EL (cell line): ENCODE data around the gene SPPL3.
"Not testable (repeated sequence)": the region's sequence is repeated elsewhere in the genome, so short reads cannot be mapped to it uniquely, and the experiment has no call there.

Experiments used
- DNase-seq: peaks from one replicate; pipeline ENCODE4 v3.0.0-alpha.2; 2016

SPPL3 gene

GRCh38 chr12:120841525-120841924 is 62.6 kb downstream of the SPPL3 start:
- no peak for DNase-seq

- no peak for DNase-seq
Measured at GRCh38 chr12:120839503-120839902, 64.7 kb downstream of the SPPL3 start.

- not testable (repeated sequence) for DNase-seq
Measured at GRCh38 chr12:120838629-120839383, 65.4 kb downstream of the SPPL3 start.

DNA sequence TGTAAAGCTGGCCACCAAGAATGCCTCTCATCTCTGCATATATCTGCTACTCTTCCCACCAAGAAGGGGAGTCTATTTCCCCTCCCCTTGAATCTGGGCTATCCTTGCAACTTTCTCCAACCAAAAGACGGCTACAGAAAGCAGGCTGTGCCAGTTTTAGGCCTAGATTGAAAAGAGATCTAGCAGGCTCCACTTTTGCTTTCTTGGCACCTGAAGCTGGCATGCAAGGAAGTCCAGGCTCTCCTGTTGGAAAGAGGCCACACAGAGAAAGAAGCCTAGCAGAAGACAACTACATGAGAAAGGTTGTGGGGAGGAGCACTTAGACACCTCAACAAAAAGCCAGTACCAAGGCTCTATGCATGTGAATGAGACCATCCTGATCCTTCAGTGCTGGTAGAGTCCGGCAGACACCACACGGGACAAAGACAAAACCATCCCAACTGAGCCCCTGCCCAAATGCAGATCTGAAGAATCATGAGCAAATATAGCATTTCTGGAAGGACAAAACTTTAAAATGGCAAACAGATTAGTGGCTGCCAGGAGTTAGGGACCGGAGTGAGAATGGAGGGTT is 68.0 kb downstream of the SPPL3 start:
- DNase-seq: no peak

DNA sequence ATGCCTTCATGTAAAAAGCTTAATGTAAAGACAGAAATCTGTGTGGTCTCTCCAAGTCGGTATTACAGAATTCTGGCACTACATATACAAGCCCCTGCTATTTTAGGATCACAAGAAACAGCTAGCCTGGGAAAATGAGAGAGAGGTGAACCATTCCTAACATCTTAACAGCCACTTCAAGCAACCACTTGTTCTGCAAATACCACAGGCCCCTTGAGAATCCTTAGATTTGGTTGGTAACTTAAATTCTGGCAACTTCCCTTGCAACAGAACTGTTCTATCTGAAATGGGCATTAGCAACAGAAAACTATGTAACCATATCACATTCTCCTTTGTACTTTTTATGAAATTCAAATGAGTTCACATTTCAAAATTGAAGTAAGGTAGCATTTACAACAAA is 68.5 kb downstream of the SPPL3 start:
- no peak for DNase-seq

- DNase-seq: no peak
Measured at GRCh38 chr12:120835304-120835612, 68.9 kb downstream of the SPPL3 start.

- DNase-seq: no peak
Measured at GRCh38 chr12:120834489-120835303, 69.5 kb downstream of the SPPL3 start.

GRCh38 chr12:120833849-120834248 is 70.3 kb downstream of the SPPL3 start:
- peak; percentile 15 for DNase-seq

DNA sequence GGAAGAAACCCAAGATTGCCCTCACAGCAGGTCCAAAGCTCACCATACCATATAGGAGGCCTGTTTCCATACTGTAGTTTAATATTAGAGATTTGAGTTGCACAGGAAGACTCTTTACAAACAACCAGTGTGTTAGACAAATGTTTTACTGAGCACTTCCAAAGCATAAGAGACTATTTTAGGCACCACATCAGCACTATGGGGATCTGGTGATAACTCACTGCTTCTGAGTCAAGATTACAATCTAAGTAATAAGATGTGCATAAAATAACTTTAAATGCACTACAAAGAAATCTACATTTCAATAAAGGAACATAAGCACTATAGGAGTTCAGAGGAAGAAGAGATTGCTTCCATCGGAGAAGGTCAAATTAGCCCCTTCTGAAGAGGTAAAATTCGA is 71.4 kb downstream of the SPPL3 start:
- DNase-seq: no peak

- DNase-seq: no peak
Measured at GRCh38 chr12:120831648-120832267, 72.4 kb downstream of the SPPL3 start.

- no peak for DNase-seq
Measured at GRCh38 chr12:120830966-120831365, 73.2 kb downstream of the SPPL3 start.

GRCh38 chr12:120830052-120830940 is 73.9 kb downstream of the SPPL3 start:
- peak; percentile 6 for DNase-seq

GRCh38 chr12:120826335-120826734 is 77.8 kb downstream of the SPPL3 start:
- DNase-seq: no peak

- no peak for DNase-seq
Measured at GRCh38 chr12:120825337-120825736, 78.8 kb downstream of the SPPL3 start.

DNA sequence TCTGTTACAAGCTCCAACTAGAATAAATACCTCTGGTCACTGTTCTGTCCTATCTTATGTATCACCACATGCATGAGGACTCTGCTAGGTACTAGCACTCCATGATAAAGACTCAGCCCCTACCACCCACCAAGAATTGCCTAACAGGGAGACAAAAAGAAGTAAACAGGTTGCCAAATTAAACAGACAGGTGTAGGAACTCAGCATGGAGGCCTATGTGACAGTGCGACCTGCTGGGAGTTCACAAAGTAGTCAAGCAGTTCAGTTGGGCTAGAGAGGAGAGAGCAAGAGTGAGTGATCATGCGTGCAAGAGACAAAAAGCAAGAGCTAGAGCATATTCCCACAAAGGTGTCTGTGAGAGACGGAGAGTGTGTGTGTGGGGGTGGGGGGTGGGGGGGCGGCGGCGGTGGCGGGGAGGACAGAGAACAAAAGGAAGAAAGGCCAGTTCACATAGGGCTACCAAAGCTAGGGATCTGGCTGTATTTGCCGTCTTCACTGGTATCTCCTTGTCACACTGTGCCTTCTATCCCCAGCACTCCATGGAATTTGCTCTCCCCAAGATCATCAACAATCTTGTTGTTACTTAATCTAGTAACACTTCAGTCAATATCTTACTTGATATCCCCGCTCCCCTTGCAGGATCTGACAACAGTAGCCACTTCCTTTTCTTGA is 81.2 kb downstream of the SPPL3 start:
- DNase-seq: no peak

DNA sequence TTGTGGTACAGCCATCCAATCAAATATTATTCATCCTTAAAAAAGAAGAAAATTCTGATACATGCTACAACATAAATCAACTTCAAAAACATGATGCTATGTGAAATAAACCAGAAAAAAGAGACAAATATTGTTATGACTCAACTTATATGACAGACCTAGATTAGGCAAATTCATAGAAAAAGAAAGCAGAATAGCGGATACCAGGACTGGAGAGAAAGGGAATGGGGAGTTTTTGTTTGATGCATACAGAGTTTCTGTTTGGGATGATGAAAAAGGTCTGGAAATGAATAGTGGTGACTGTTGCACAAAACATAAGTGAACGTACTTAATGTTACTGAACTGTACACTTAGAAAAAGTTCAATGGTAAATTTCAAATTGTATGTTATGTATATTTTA is 82.3 kb downstream of the SPPL3 start:
- DNase-seq: no peak

DNA sequence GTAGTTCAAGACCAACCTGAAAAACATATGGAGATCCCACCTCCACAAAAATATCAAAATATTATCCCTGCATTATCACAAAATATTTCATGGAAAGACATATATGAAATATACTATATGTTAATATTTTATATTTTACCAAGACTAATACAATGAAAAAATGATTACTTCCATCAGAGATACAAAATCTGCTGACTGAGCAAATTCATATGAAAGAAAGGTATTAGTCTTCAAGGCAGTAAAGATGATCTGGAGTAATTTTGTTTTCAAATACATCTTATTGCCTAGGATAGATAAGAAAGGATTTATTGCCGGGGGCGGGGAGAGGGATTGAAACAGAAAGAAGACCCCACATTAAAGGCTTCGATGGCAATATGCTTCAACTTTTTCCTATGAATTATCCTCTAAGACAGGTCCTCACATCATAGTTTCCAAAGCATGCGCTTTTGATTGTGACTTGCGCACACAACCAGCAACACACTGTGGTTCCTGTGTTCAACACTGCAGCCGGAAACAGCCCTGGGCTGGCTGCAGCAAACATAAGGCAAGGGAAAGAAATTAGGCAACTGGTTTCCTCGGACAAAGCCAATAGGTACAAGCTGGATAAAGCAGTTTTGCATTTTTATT is 83.2 kb downstream of the SPPL3 start:
- DNase-seq: no peak

GRCh38 chr12:120818416-120818815 is 85.7 kb downstream of the SPPL3 start:
- DNase-seq: no peak

- DNase-seq: no peak
Measured at GRCh38 chr12:120817559-120818330, 86.4 kb downstream of the SPPL3 start.

DNA sequence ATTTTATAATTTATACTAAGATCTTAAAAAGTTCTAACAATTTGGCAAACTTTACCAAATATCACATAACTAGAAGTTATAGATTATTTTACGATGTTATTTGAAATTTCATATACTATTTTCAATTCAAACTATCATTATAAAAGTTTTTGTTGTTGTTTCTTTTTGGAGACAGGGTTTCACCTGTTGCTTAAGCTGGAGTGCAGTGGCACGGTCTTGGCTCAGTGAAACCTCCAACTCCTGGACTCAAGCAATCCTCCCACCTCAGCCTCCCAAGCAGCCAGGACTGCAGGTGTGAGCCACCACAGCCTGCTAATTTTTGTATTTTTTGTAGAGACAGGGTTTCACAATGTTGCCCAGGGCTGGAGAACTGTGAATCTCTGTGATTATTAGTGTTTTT is 87.8 kb downstream of the SPPL3 start:
- DNase-seq: no peak
